H1 (cell line): ENCODE data around the gene NAP1L5. TPM values are rescaled to one million over a fixed set of nuclear protein-coding genes. Genes with fewer than 3 reads are reported as not detected.

Experiments used
- ATF2 ChIP-seq: IDR thresholded peaks from 2 replicates; pipeline ENCODE4 v1.6.1; 2012; ENCODE audit warnings: low read length, inconsistent platforms
- polyA plus RNA-seq, 7 experiments: library from polyadenylated mRNA; depleted of rRNA in 3 of 7; stranded (reverse) in 5 of 7; unstranded in 2 of 7; fragments of >200 nt in 5 of 7; fragments of 200-250 nt in 2 of 7; gene quantifications; 1 replicate in 5 of 7; 2 replicates in 1 of 7; 4 replicates in 1 of 7; pipeline versions ENCODE4 v1.2.1 to v1.2.3, GENCODE V29; 2011 to 2013; ENCODE audit warnings: missing spikeins in 2 of 7, mixed read lengths in 2 of 7
- small RNA-seq: library from polyadenylated mRNA; stranded (forward); fragments of <200 nt; extraction: miRNeasy Mini kit (QIAGEN cat#:217004); gene quantifications from one replicate; pipeline ENCODE3, GENCODE V24; 2013; ENCODE audit not compliant: insufficient read depth
- total RNA-seq: library from RNA; stranded (reverse); fragmentation: NEBNext Ultra II Directional; extraction: Animal tissue kit (Norgen Biotek cat#: 25700); gene quantifications from 2 replicates; pipeline ENCODE4 v1.2.1, GENCODE V29; 2021

Gene NAP1L5
- total and polyA plus RNA-seq, 2 of the 8 experiments (the other 6 are each of a cell fraction or from before 2014, with no cell fraction given), result 1.3 to 2.7 TPM

- TF ChIP-seq ATF2, result no peak
- TF ChIP-seq, all 59 proteins: peak for 0
Observed at GRCh38 chr4:88645994-88646393, 51.6 kb downstream of the NAP1L5 start (continued).

Small RNA genes within 50 kb of the gene (small RNA-seq; reads per million reads assigned to genes)
- gene RF02115, result not detected
- not detected for gene RNU6-33P

Other genes starting within 250 kb of the NAP1L5 start
- gene HERC5, start 240.7 kb downstream of the NAP1L5 start, total RNA-seq, result 20.2 and 20.7 TPM in 2 replicates
- gene HERC5, start 240.7 kb downstream of the NAP1L5 start, polyA plus RNA-seq (2011; rRNA removed), result 4.5 and 6.6 TPM in 2 replicates
- 44.8 and 45.2 TPM in 2 replicates for gene PYURF, start 174.1 kb downstream of the NAP1L5 start, total RNA-seq
- gene PYURF, start 174.1 kb downstream of the NAP1L5 start, polyA plus RNA-seq (2011; rRNA removed), result 22.2 and 31.6 TPM in 2 replicates
- 4.3 and 5.7 TPM in 2 replicates for gene HERC3, start 105.3 kb downstream of the NAP1L5 start, total RNA-seq
- gene HERC3, start 105.3 kb downstream of the NAP1L5 start, polyA plus RNA-seq (2011; rRNA removed), result 1.1 and 1.4 TPM in 2 replicates